Lung (tissue), 12 donors: ENCODE results near the gene AUTS2. TPM values are rescaled to one million over a fixed set of nuclear protein-coding genes. Genes with fewer than 3 reads are reported as not detected.
A peak's percentile ranks its signal among the peaks of the same experiment; 100 is the strongest.

Source experiments
- ATAC-seq: fragments of 200-7000 bp; cut with Tn5 transposase; one replicate; pipeline ENCODE4 v1.9.1; 2020; ENCODE audit warnings: moderate number of reproducible peaks; ENCODE audit not compliant: insufficient read depth, low FRiP score
- DNase-seq, 3 donors: peaks; one replicate each; pipeline ENCODE4 v3.0.0-alpha.2; 2013 to 2017
- H3K27ac ChIP-seq, 2 donors: one replicate each; pipeline ENCODE4 v1.5.1; 2013; ENCODE audit warnings: mild to moderate bottlenecking in 2 of 2, moderate library complexity in 2 of 2, control low read depth in 1 of 2, inconsistent platforms in 1 of 2, low read depth in 1 of 2, low read length in 1 of 2
- H3K27me3 ChIP-seq, 3 donors: one replicate each; pipeline ENCODE4 v1.5.1; 2013; ENCODE audit warnings: low read length in 2 of 3; ENCODE audit not compliant: control insufficient read depth in 3 of 3, insufficient read depth in 3 of 3
- H3K36me3 ChIP-seq, 4 donors: one replicate each; pipeline ENCODE4 v1.5.1; 2013; ENCODE audit warnings: low read length in 4 of 4, mild to moderate bottlenecking in 1 of 4, moderate library complexity in 1 of 4; ENCODE audit not compliant: control insufficient read depth in 4 of 4, insufficient read depth in 4 of 4
- H3K4me1 ChIP-seq, 5 donors: one replicate each; pipeline ENCODE4 v1.5.1; 2013; ENCODE audit warnings: low read length in 5 of 5, mild to moderate bottlenecking in 2 of 5, moderate library complexity in 1 of 5; ENCODE audit not compliant: control insufficient read depth in 5 of 5, insufficient read depth in 5 of 5
- H3K4me3 ChIP-seq: one replicate; pipeline ENCODE4 v1.5.1; 2013; ENCODE audit warnings: mild to moderate bottlenecking, control low read depth, moderate library complexity
- H3K9ac ChIP-seq, 2 donors: one replicate each; pipeline ENCODE4 v1.5.1; 2013; ENCODE audit warnings: low read length in 2 of 2, control low read depth in 1 of 2; ENCODE audit not compliant: insufficient read depth in 1 of 2
- H3K9me3 ChIP-seq, 4 donors: one replicate each; pipeline ENCODE4 v1.5.1; 2013; ENCODE audit warnings: low read length in 3 of 4, mild to moderate bottlenecking in 1 of 4, moderate library complexity in 1 of 4; ENCODE audit not compliant: control insufficient read depth in 4 of 4, insufficient read depth in 3 of 4
- CTCF ChIP-seq: IDR thresholded peaks from 2 replicates; pipeline ENCODE4 v1.5.1; 2012; ENCODE audit warnings: mild to moderate bottlenecking; ENCODE audit errors: control extremely low read depth, extremely low read depth
- WGBS, 2 donors: extraction: QIAGEN DNeasy Blood & Tissue Kit; methylation state at CpG; one replicate each; pipeline ENCODE4 v1.1.7; 2013; 5-methylcytosine and 5-hydroxymethylcytosine counted together
- polyA plus RNA-seq, 2 donors: library from polyadenylated mRNA; stranded (reverse); fragments of 200-250 nt; gene quantifications; one replicate each; pipeline ENCODE4 v1.2.1, GENCODE V29; 2013
- total RNA-seq, 2 donors: library from RNA; depleted of rRNA in 1 of 2; stranded (reverse); fragments of >200 nt in 1 of 2; gene quantifications; one replicate each; pipeline ENCODE4 v1.2.1, GENCODE V29; 2014 to 2021
- donor health status: control.
- donor health status: control.
- donor health status: Bipolar disorder and iron deficiency.
- donor health status: healthy.
- donor health status: DM: yes; HTN: yes; CAD: no.

Gene AUTS2
- total and polyA plus RNA-seq, 4 donors = 11.8 to 115 (median 40.6) TPM

GRCh38 chr7:69736126-69736810 lies 138.0 kb downstream of the AUTS2 start:
- Histone ChIP-seq H3K9ac (no peak overlapping the region), H3K27me3 (no peaks in the 10 kb centered on the region), H3K27ac (no peak overlapping the region), H3K9me3 (no peaks in the 10 kb centered on the region), H3K4me3 (no peak overlapping the region), H3K36me3 (no peaks in the 10 kb centered on the region), H3K4me1 (peaks cover 0 to 26% (median 6%) of the 10 kb centered on the region in 5 donors)
- WGBS, 2 donors = 68 to 86% methylated on average over 3 of the region's 3 CpGs
- DNase-seq (no peak), ATAC-seq (no peak)
- TF ChIP-seq CTCF = no peak

- Histone ChIP-seq H3K9me3 (no peaks in the 10 kb centered on the region), H3K4me1 (peaks cover 0 to 26% (median 6%) of the 10 kb centered on the region in 5 donors), H3K36me3 (no peaks in the 10 kb centered on the region), H3K27me3 (no peaks in the 10 kb centered on the region), H3K4me3 (no peak overlapping the region), H3K9ac (no peak overlapping the region), H3K27ac (no peak overlapping the region)
- 55 to 60% methylated on average over 4 of the region's 4 CpGs for WGBS, 2 donors
- DNase-seq (peak in 2 of 3 donors; percentile 38 to 55), ATAC-seq (no peak)
- no peak for TF ChIP-seq CTCF
Observed at GRCh38 chr7:69738396-69738951, 140.2 kb downstream of the AUTS2 start.

GRCh38 chr7:69739190-69739589 lies 140.9 kb downstream of the AUTS2 start:
- no peak overlapping the region for H3K4me3 ChIP-seq
- no peaks in the 10 kb centered on the region for H3K27me3 ChIP-seq
- peaks cover 0 to 33% (median 6%) of the 10 kb centered on the region in 5 donors for H3K4me1 ChIP-seq
- H3K36me3 ChIP-seq = no peaks in the 10 kb centered on the region
- DNase-seq (no peak), ATAC-seq (no peak)
- 80 to 97% methylated on average over 1 of the region's 1 CpG for WGBS, 2 donors
- no peaks in the 10 kb centered on the region for H3K9me3 ChIP-seq
- H3K9ac ChIP-seq = no peak overlapping the region
- TF ChIP-seq CTCF = no peak
- H3K27ac ChIP-seq = no peak overlapping the region
